GM11168 (cell line): ENCODE results near the gene SMAD3.
"Not testable (repeated sequence)": the region's sequence is repeated elsewhere in the genome, so short reads cannot be mapped to it uniquely, and the experiment has no call there.

Experiments used
- in situ Hi-C: fragments of 300-500 bp; cut with MboI; formaldehyde crosslinking; loops from one replicate; pipeline ENCODE4 v1.12.0; 2022; ENCODE audit warnings: low sequenced_read_pairs; ENCODE audit not compliant: unreplicated experiment

Gene SMAD3

DNA sequence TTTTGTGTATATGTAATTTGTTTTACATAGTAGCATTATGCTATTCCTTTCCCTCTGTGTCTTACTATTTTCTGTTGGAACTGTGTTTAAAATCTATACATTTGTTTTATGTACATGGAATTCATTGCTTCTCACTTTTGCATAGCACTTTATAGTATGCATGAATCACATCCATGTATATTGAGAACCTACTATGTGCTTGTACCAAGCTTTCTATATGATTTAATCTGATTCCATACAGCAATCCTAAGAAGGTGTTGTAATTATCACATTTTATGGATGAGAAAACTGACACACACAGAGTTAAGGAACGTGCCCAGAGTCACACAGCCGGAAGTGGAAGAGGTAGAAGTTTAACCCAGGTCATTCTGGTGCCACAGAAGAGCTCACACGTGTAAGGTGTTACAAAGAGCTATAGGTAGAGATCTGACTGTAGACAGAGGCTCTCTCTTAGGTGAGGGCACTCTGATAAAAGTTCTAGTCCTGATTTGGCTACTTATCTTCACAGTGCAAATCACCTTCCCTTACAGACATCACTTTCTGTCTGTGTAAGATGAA, 3.5 kb upstream of the SMAD3 start:
- in situ Hi-C loops, result no loop called here

DNA sequence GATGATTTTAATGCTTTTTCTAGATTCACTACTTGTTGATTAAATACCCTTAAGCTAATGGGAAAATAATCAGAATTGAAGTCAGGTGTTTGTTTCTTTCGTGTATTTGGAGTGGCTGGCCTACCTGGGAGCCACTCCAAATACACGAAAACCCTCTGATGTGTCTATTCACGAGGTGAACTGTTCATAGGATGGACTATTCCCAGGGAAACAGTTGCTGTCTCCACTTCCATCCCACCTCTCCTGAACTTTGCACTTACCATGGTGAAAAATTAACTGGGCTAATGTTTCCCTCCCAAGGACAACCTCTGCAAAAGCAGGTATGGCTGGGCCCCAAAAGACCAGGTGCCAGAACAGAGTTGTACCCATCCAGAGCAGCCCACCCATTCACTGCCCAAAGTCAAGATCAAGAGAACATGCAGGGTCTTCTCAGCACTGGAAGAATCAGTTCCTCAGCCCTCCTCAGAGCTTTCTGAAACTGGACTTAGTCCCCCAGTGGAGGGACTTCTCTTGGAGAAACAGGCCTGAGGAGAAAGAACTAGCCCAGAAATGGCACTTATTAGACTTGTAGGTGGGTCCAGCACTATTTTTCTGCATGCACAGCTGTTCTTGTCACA, 2.9 kb upstream of the SMAD3 start:
- in situ Hi-C loops, result no loop called here

DNA sequence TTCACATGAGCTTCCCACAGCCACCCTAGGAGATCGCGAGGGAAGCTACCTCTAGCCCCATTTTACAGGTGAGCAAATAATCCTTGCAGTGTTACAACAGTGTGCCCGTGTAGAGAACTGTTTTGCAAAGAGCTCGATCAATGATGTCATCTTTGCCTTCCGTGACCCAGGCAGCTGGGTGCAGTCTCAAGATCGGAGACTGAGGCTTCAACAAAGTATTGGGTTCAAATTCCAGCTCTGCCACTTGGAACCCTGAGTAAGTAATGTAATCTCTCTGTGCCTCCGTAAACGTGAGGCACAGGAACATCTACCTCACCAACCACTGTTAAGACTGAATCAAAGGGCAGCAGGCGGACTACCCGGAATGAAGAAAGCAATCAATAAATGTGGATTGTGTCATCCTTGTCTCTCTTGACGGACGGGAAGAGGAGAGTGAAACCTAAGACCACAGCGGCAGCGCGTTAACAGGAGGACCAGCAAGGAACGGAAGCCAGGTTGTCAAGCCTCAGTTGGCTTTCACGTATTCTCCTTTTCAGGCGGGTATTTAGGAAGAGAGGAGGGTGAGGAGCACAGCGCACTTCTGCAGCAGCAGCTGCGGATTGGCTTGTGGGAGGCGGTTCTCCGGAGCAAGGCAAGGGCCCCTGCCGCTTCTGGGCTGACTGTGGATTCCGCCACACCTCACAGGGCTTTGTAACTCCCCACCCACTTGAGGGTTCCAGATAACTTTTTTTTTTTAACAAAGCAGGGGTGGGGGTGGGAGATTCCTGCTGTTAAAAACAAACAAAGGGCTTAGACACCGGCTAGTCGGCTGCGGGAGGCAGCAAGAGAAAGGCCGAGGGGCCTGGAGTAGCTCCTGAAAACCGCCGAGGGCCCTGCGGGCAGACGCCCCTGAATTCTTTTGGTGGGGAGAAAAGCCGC, 1.5 kb upstream of the SMAD3 start:
- in situ Hi-C loops, result no loop called here

DNA sequence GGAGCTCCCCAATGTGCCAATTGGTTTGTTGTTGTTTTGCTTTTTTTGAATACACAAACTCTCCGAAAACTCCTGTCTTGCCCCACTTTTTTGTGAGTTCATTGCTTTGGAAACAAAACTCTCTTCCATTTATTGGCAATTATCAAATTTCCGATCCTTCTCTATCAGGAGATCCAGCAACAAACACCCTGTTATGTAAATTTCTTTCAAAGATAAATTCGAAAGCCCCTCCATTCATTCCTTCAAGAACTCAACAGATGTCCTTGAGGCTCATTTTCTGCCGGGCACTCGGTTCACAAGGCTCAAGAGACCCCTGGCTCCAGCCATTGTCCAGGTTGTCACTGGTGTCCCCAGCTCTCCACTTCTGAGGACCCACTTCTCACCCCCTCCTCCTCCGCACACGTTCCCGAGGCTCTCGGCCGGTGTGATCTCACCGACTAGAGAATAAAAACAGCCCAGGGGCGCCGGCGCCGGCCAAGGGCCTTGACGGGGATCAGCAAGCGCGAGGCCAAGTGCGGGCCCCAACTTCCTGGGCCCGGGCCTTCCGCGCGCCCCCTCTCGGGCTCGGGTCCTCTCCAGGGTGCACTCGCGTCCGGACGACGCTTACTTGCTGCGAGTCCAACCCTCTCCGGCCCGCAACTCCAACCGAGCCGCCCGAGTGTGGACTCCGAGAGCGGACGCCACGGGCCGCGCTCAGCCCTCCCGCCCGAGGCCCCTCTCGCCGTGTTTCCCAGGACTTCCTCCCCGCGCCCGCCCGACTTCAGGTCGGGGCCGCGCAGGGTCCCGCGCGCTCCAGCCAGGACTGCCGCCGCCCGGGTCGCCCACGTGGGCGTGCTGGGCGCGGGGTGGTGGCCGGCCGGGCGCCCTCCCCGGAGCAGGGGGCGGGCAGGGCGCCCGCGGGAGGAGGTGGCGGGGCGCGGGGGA, 533 bp upstream of the SMAD3 start:
- in situ Hi-C loops, result no loop called here

DNA sequence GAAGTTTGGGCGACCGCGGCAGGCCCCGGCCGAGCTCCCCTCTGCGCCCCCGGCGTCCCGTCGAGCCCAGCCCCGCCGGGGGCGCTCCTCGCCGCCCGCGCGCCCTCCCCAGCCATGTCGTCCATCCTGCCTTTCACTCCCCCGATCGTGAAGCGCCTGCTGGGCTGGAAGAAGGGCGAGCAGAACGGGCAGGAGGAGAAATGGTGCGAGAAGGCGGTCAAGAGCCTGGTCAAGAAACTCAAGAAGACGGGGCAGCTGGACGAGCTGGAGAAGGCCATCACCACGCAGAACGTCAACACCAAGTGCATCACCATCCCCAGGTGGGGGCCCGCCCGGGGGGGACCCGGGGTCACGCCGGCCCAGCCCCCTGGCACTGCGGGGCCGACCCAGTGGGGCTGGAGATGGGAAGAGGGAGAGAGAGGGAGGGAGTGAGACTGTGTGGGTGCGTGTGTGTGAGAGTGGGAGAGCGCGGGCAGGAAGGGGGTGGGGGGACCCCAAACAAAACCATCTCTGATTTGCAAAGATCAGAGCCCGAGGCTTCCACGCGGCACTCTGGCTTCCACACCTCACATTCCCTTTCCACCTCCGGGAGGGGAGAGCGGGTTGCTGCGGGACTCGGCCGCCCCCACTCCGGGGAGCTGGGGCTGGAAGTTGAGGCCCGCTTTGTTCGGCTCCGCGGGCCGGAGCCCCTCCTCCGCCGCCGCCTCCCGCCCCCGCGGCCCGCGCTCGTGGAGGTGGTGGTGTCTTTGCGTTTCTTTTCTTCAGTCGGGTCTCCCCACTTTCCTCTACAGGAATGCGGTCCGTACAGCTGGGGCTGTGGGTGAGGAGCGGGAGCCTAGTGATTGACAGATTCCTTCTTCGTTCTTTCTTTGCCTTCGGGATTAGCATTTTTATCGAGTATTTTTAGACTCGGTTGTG, 898 bp downstream of the SMAD3 start:
- in situ Hi-C loops, result no loop called here

DNA sequence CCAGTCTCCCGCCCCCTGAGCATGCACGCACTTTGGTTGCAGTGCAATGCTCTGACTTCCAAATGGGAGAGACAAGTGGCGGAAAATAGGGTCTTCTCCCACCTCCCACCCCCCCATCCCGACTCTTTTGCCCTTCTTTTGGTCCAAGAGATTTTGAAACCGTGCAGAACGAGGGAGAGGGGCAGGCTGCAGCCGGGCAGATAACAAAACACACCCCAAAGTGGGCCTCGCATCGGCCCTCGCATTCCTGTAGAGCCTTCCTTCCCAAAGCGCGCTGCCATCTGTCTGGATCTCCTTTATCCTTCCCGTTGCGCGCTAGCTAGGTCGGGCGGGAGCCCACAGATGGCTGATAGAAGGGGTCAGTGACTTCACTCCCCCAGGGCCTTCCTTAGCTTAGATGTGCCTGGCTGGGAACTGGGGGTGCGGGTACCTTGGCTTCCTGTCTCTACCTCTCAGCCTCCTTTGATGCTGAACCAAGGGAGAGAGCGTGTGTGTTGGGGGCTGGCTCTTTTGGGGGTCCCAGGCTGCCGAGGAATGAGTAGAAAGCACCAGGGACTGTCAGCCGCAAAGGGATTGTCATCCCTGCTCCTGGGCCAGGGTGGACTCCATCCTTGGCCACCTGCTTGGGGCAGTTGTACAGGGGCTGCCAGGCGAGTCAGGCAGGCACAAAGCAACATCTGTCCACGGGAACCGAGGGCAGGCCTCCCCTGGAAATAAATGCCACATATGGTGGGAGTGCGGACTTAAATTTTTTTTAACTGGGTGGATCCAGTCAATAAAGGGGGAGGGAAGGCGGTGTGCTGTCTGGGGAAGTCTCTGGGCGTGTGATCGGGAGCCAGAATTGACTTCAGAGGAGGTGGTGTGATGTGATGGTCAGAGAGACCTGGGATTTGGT, 1.8 kb downstream of the SMAD3 start:
- in situ Hi-C loops, result no loop called here

DNA sequence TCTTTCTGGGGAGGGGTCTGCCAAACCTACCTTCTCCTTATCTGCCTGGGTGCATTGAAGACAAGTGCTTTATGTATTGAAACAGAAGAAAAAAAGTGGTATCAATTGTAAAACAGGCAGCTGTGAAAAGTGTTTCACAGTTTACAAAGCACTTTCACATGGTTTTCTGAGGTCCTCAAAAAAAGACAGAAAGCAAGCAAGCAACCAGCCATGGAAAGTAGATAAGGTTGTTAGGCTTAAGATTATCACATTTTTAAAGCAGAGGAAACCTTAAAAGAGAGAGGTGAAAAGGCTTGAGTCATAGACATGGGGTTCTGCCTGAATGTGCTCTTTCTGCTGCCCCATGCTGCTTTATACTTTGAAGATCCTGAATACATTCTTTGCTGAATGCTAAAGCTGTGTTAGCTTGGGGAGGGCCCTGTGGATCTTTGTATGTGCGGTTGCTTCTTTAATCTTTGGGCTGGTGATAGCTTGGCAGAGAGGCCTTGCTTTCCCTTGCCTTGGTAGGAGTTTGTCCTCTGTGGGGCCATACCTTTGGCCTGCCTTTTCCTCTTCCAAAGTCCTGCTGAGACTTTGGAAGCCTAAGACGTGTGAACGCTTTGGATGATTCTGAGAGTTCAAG, 2.6 kb downstream of the SMAD3 start:
- in situ Hi-C loops, result no loop called here

DNA sequence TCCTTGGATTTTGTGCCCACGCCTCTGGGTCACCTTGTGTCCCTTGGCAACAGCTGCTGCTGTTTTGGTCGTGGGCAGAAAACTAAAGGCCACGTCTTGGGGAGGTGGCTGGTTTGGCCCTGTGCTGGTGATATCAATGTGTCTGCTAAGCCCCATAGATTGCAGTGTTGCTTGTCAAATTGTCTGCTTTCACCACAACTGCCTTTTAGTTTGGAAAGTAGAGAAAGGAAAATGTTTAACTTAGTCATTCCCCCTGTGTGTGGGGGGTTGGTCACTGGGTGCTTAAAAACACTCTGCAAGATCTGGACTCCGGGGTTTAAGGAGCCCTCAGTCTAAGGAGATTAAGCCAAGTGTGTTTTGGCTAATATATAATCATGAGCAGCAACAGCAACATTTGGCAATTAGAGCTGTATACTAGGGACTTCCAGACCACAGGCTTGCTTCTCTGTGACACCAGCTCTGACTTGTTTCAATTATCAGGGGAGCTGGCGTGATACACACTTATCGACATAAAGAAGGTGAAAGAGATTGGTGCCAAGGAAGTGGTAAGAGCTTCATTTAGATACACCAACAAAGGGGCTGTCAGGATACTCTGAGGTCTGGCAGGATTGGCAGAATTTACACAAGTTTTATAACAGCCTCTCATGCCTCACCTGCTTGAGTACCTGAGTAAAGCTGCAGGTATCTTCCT, 3.5 kb downstream of the SMAD3 start:
- in situ Hi-C loops, result no loop called here

DNA sequence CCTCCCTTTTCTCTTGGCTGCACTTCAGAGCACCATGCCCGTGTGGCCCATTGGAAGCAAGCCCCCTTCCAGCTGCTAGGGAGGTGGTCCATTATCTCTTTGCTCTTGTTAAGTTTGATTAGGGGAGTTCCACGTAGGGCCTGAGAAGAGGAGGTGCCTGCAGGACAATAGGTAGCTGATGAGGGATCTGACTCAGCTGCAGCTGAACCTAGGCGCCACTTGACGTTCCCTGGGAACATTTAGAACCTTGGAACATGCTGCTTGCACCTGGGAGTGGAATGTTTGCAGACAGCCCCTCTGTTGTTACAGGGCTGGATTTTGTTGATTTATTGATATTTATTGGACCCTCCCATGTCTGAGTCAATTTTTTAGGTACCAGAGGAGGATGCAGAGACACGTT, 4.7 kb downstream of the SMAD3 start:
- in situ Hi-C loops, result no loop called here

DNA sequence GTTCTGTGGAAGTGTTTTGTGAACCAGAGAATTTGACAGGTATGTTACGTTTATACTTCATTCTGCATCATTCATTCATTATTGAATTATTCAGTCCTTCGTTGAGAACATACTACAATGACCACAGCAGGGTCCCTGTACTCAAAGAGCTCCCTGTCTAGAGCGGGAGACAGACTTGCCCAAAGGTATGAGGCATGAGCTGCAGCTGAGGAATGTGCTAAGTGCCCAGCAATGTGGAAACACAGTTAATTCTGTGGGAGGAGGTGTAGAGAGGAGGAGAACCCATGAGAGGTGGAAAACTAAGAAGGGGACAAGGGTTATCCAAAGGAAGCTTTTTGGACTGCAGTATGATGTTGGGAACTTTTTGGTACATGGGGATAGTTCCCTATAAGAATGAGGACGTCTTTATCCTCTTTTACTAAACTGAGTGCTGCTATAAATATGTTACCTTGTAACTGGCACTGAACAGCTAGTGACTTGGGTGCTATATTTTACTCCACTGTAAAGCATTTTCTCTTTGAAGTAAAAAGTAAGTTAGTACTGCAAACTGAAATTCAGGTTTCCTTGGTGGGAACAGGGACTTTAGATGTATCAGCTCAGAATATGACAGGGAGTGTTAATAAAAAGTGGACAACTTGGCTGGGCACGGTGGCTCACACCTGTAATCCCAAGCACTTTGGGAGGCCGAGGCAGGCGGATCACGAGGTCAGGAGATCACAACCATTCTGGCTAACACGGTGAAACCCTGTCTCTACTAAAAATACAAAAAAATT, 5.7 kb downstream of the SMAD3 start:
- in situ Hi-C loops, result no loop called here

DNA sequence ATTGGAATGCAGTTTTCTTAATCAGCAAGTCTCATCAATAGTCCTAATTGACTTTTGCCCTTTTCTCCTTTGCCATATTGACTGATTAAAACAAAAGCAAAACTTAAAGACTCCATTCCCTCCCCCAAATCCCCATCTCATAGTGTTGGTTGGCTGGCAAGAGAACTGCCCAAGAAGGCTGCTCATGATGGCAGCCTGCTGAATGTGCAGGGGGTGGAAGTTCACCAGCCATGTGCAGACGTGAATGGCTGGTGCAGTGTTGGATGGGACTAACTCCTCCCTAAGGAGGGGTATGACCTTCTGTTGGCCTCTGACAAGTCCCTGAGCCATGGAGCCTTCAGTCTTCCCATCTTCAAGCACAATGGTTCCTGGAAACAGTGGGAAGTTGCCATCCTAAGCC, 7.0 kb downstream of the SMAD3 start:
- in situ Hi-C loops, result no loop called here

DNA sequence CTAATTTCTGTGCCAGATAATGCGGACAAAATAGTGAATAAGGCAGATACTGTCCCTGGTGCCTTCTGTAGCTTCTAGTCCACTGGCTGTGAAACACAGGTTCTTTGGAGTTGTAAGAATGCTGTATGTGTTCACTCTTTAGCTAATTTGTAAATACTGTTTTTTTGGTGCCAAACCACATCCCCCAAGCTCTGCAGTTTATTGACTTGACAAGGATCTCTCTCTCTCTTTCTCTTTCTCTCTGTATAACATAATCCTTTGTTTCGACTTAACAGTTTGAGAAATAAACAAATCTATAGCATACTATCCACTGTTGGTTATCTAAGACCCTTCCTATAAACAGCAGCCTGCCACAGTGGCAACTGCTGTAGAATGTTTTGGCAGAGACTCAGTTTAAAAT, 7.6 kb downstream of the SMAD3 start:
- in situ Hi-C loops, result no loop called here

DNA sequence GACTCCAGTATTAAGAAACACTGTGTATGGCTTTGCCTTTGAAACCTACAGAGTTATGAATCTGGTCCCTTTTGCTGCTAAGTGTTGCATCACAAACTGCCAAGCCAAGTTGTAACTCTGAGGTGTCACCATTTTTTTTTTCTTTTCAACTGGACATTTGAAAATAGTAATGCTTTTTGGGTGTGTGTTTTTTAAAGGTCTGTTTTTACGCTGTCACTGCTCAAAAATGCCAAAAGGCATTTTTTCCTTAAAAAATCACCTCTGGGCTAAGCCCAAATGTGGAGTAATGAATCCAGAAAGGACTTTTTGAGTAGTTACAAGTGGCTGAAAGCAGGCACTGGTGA, 9.5 kb downstream of the SMAD3 start:
- in situ Hi-C loops, result no loop called here

DNA sequence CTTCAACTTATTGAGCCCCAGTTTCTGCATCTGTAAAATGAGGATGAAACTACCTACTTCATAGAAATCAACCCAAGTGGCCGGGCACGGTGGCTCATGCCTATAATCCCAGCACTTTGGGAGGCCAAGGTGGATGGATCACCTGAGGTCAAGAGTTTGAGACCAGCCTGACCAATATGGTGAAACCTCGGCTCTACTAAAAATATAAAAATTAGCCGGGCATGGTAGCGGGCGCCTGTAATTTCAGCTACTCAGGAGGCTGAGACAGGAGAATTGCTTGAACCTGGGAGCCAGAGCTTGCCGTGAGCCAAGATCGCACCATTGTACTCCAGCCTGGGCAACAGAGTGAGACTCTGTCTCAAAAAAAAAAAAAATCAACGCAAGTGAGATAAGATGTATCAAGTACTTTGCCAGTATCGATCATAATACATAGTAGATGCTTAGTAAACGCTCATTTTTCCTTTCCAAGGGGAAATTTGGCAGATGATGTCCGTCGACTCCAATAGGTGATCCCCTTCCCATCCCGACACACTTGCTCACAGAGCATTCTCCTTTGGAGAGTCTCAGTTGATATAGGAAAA, 10.2 kb downstream of the SMAD3 start:
- in situ Hi-C loops, result not testable (repeated sequence)

DNA sequence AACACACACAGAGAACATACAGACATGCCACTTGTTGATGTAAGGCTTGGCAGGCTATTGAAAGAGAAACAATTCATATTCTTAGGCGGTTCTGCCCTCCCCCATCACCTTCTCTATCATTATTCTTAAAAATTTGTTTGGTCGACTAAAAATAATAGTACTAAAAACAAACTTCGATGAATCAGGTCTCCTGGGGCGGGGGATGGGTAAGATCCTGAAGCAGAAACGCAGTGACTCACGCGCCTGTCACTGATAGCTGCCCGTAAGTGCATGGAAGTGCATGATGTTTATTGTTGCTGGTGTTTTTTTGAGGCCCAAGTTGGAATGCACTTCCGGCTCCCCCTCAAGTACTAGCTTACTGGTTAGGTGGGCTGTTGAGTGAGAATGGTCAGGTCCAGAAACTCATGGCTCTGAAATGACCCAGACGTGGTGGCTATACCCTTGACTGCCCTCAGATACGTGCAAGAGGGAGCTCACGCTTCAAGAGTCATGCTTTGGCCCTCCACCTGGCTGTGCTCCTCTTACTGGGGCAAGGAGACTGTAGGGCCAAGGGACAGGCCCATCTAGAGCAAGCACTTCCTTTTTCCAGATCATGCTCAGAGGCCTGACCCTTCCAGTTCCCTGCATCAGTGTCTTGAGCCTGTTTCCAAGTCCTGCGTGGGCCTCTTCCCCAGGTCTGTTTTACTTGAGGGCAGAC, 10.9 kb downstream of the SMAD3 start:
- in situ Hi-C loops, result no loop called here

DNA sequence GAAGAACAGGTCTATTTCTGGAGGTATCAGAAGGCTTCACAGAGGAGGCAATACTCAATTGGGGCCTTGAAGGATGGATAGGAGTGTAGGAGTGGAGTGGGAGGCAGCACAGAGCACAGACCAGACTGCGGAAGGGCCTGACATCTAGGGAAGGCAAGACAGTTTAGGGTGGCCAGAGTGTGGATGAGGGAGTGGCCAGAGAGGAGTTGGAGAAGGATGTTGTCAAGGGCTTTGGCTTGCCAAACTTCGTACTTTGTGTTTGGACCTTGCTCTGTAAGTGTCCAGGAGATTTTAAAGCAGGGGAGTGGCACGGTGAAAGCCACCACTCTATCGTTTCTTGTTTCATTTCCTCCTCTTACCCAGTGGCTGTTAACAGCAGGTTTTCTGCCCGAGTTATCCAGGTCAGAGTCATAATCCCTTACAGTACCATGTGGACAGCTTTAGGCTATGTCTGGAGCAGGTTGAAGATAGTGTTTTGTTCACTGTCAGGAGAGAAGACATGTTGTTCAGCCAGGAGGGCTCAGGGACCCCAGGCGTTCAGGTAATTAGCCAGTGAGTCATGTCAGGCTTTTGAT, 12.3 kb downstream of the SMAD3 start:
- in situ Hi-C loops, result no loop called here
